NCI-H1048 (cell line): ENCODE results near the gene ANTXR1.

Experiments used
- DNase-seq: peaks from one replicate; lab custom pipeline; 2025; lab: John Stamatoyannopoulos, UW

Gene ANTXR1

GRCh38 chr2:69033461-69034095, 20.6 kb downstream of the ANTXR1 start:
- DNase-seq, result no peak

- no peak for DNase-seq
These were observed 21.1 kb downstream of the ANTXR1 start for GRCh38 chr2:69034122-69034521.

GRCh38 chr2:69034845-69035244, 21.9 kb downstream of the ANTXR1 start:
- no peak for DNase-seq

GRCh38 chr2:69036926-69037325, 23.9 kb downstream of the ANTXR1 start:
- no peak for DNase-seq

- no peak for DNase-seq
These were observed 28.2 kb downstream of the ANTXR1 start for GRCh38 chr2:69041214-69041613.

GRCh38 chr2:69043736-69044400, 30.9 kb downstream of the ANTXR1 start:
- no peak for DNase-seq

GRCh38 chr2:69046221-69046662, 33.3 kb downstream of the ANTXR1 start:
- no peak for DNase-seq

- no peak for DNase-seq
These were observed 34.7 kb downstream of the ANTXR1 start for GRCh38 chr2:69047625-69048145.

GRCh38 chr2:69050802-69051201, 37.8 kb downstream of the ANTXR1 start:
- no peak for DNase-seq

- DNase-seq, result no peak
These were observed 40.5 kb downstream of the ANTXR1 start for GRCh38 chr2:69053416-69053965.

GRCh38 chr2:69054431-69054830, 41.5 kb downstream of the ANTXR1 start:
- DNase-seq, result no peak

- DNase-seq, result no peak
These were observed 42.9 kb downstream of the ANTXR1 start for GRCh38 chr2:69055688-69056470.

- DNase-seq, result no peak
These were observed 44.7 kb downstream of the ANTXR1 start for GRCh38 chr2:69057660-69058059.

GRCh38 chr2:69059731-69060290, 46.8 kb downstream of the ANTXR1 start:
- no peak for DNase-seq

GRCh38 chr2:69060938-69061501, 48.0 kb downstream of the ANTXR1 start:
- no peak for DNase-seq

GRCh38 chr2:69061525-69061924, 48.5 kb downstream of the ANTXR1 start:
- DNase-seq, result no peak

- DNase-seq, result no peak
These were observed 49.5 kb downstream of the ANTXR1 start for GRCh38 chr2:69062307-69062962.

- DNase-seq, result no peak
These were observed 52.9 kb downstream of the ANTXR1 start for GRCh38 chr2:69065735-69066336.

- DNase-seq, result no peak
These were observed 54.1 kb downstream of the ANTXR1 start for GRCh38 chr2:69067026-69067630.

GRCh38 chr2:69067866-69068265, 54.9 kb downstream of the ANTXR1 start:
- no peak for DNase-seq
